HG03280 (cell line): ENCODE data around the gene PCDHGA1.
"Not testable (repeated sequence)": the region's sequence is repeated elsewhere in the genome, so short reads cannot be mapped to it uniquely, and the experiment has no call there.

Experiments
- ATAC-seq: cut with Tn5 transposase; IDR thresholded peaks from one replicate; pipeline ENCODE4 v1.9.1; 2021; ENCODE audit warnings: mild to moderate bottlenecking, moderate library complexity; ENCODE audit not compliant: unreplicated experiment

The PCDHGA1 gene

GRCh38 chr5:141409598-141410306, 79.4 kb downstream of the PCDHGA1 start:
- ATAC-seq: no peak

GRCh38 chr5:141411575-141411974, 81.3 kb downstream of the PCDHGA1 start:
- ATAC-seq: no peak

GRCh38 chr5:141412854-141413539, 82.7 kb downstream of the PCDHGA1 start, which contains the start of gene PCDHGA10:
PCDHGA10 (plus strand) TSS chr5:141412987; CDS start chr5:141413176, 189 bp downstream.
- peak; percentile 66 for ATAC-seq

DNA sequence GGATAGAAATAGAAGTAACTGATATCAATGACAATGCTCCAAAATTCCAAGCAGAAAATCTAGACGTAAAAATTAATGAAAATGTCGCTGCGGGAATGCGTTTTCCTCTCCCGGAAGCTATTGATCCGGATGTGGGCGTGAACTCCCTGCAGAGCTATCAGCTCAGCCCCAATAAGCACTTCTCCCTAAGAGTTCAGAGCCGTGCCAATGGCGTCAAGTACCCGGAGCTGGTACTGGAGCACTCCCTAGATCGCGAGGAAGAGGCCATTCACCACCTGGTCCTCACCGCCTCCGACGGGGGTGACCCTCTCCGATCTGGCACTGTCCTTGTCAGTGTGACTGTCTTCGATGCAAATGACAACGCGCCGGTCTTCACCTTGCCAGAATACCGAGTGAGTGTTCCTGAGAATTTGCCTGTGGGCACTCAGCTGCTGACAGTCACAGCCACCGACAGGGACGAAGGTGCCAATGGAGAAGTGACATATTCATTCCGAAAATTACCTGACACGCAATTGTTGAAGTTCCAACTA, 83.3 kb downstream of the PCDHGA1 start:
- ATAC-seq: no peak

GRCh38 chr5:141414548-141415274, 84.4 kb downstream of the PCDHGA1 start:
- ATAC-seq: not testable (repeated sequence)

DNA sequence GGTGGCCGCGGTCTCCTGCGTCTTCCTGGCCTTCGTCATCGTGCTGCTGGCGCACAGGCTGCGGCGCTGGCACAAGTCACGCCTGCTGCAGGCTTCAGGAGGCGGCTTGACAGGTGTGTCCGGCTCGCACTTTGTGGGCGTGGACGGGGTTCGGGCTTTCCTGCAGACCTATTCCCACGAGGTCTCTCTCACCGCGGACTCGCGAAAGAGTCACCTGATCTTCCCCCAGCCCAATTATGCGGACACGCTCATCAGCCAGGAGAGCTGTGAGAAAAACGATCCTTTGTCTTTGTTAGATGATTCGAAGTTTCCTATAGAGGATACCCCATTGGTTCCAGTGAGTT, 84.9 kb downstream of the PCDHGA1 start:
- not testable (repeated sequence) for ATAC-seq

DNA sequence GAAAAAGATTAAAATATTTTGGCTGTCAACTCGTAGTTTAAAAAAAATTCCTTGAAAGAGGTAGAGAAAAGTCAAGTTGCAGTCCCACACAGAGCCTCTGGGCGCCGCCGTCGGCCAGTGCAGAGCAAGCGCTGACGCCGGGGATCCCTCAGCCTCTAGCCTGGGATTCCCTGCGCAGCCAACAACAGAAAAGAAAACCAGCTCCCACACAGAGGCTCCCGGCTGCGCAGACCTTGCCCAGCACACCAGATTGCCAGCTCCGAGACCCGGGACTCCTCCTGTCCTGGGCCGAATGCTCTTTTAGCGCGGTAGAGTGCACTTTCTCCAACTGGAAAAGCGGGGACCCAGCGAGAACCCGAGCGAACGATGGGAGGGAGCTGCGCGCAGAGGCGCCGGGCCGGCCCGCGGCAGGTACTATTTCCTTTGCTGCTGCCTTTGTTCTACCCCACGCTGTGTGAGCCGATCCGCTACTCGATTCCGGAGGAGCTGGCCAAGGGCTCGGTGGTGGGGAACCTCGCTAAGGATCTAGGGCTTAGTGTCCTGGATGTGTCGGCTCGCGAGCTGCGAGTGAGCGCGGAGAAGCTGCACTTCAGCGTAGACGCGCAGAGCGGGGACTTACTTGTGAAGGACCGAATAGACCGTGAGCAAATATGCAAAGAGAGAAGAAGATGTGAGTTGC, 87.3 kb downstream of the PCDHGA1 start, which contains the start of gene PCDHGB7:
Gene PCDHGB7, plus strand, starts transcription at position 184 of the 679 bp plus-strand sequence. Its CDS starts 183 bp downstream, at position 367.
- not testable (repeated sequence) for ATAC-seq

GRCh38 chr5:141419074-141419880, 89.0 kb downstream of the PCDHGA1 start:
- ATAC-seq: no peak

DNA sequence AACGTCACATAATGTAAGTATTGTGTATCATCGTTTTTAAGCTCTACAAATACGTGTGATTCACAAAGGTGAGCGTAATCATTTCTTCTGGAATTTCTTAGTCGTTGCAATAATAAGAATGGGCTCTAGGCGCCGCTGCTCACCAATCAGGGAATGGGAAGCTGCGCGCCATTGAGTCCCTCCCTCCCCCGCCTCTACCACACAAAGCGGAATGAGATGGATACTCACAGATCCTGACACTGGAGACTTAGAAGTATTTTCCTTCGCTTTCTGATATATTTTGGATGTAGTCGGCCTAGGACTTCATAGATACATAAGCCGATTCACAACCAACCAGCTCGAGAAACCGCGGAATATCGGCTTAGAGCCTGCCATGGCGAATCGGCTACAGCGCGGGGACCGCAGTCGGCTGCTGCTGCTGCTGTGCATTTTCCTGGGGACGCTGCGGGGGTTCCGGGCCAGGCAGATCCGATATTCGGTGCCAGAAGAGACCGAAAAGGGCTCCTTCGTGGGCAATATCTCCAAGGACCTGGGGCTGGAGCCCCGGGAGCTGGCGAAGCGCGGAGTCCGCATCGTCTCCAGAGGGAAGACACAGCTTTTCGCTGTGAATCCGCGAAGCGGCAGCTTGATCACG, 90.7 kb downstream of the PCDHGA1 start, which contains the start of gene PCDHGA11:
Gene PCDHGA11, plus strand, starts transcription at position 197 of the 634 bp plus-strand sequence. Its CDS starts 177 bp downstream, at position 374.
- peak; percentile 43 for ATAC-seq

GRCh38 chr5:141421489-141421855, 91.2 kb downstream of the PCDHGA1 start:
- no peak for ATAC-seq

DNA sequence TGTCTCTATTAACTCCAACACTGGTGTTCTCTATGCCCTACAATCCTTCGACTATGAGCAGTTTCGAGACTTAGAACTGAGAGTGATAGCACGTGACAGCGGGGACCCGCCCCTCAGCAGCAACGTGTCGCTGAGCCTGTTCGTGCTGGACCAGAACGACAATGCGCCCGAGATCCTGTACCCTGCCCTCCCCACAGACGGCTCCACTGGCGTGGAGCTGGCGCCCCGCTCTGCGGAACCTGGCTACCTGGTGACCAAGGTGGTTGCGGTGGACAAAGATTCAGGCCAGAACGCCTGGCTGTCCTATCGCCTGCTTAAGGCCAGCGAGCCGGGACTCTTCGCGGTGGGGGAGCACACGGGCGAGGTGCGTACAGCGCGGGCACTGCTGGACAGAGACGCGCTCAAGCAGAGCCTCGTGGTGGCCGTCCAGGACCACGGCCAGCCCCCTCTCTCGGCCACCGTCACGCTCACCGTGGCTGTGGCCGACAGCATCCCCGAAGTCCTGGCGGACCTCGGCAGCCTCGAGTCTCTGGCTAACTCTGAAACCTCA, 92.5 kb downstream of the PCDHGA1 start:
- no peak for ATAC-seq

- ATAC-seq: no peak
These were observed 97.6 kb downstream of the PCDHGA1 start for GRCh38 chr5:141427783-141428426.

DNA sequence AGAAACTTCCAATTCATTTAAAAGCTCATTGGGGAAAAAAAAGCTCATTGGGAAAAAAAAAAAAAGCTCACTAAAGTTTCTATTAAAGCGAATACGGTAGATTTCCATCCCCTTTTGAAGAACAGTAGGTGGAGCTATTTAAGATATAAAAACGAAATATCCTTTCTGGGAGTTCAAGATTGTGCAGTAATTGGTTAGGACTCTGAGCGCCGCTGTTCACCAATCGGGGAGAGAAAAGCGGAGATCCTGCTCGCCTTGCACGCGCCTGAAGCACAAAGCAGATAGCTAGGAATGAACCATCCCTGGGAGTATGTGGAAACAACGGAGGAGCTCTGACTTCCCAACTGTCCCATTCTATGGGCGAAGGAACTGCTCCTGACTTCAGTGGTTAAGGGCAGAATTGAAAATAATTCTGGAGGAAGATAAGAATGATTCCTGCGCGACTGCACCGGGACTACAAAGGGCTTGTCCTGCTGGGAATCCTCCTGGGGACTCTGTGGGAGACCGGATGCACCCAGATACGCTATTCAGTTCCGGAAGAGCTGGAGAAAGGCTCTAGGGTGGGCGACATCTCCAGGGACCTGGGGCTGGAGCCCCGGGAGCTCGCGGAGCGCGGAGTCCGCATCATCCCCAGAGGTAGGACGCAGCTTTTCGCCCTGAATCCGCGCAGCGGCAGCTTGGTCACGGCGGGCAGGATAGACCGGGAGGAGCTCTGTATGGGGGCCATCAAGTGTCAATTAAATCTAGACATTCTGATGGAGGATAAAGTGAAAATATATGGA, 100.2 kb downstream of the PCDHGA1 start, which contains the start of gene PCDHGA12:
Gene PCDHGA12, plus strand, starts transcription at position 176 of the 782 bp plus-strand sequence. Its CDS starts 253 bp downstream, at position 429.
- ATAC-seq: peak; percentile 89

DNA sequence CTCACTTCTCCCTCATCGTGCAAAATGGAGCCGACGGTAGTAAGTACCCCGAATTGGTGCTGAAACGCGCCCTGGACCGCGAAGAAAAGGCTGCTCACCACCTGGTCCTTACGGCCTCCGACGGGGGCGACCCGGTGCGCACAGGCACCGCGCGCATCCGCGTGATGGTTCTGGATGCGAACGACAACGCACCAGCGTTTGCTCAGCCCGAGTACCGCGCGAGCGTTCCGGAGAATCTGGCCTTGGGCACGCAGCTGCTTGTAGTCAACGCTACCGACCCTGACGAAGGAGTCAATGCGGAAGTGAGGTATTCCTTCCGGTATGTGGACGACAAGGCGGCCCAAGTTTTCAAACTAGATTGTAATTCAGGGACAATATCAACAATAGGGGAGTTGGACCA, 101.0 kb downstream of the PCDHGA1 start:
- ATAC-seq: peak; percentile 57

- not testable (repeated sequence) for ATAC-seq
These were observed 102.0 kb downstream of the PCDHGA1 start for GRCh38 chr5:141432308-141432707.

- ATAC-seq: not testable (repeated sequence)
These were observed 102.4 kb downstream of the PCDHGA1 start for GRCh38 chr5:141432726-141433125.

DNA sequence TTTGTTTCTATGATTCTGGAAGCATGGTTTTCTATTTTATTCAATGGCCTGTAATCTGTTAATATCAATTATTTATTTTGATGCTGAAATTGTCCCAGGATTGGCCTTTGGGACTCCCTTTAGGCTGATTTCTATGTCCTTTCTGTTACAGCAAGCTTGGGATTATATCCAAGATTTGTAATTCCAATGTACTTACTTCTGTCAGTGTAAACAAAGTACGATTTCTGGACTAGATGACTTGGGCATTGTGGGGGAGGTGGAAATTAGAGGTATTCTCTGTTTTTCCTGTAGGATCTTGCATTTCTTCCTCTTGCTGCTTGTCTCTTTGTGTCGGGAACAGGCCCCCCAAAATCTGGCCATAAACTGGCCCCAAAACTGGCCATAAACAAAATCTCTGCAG, 103.7 kb downstream of the PCDHGA1 start:
- ATAC-seq: no peak

GRCh38 chr5:141437221-141437620, 106.9 kb downstream of the PCDHGA1 start:
- no peak for ATAC-seq
